HepG2 (cell line): Measurements from ENCODE around the gene TMC2. TPM values are rescaled to one million over a fixed set of nuclear protein-coding genes. Genes with fewer than 3 reads are reported as not detected.
A peak's percentile ranks its signal among the peaks of the same experiment; 100 is the strongest.

Source experiments
- CBX2 ChIP-seq, 2 experiments: fragments of 200-600 bp in 1 of 2; sonication (generic); formaldehyde crosslinking in 1 of 2; IDR thresholded peaks; 2 replicates each; pipeline versions ENCODE4 v1.7.0 to v1.8.1; 2018 to 2022; ENCODE audit warnings: low read depth in 2 of 2, low read length in 1 of 2, mild to moderate bottlenecking in 1 of 2, missing genetic modification reagents in 1 of 2
- IKZF4 ChIP-seq: sonication (generic); formaldehyde crosslinking; IDR thresholded peaks from 2 replicates; pipeline ENCODE4 v1.5.1; 2020; ENCODE audit warnings: borderline replicate concordance, mild to moderate bottlenecking, low read depth, missing genetic modification reagents; ENCODE audit errors: not compliant biosample characterization
- MED1 ChIP-seq: sonication (generic); formaldehyde crosslinking; IDR thresholded peaks from 2 replicates; pipeline ENCODE4 v1.4.0; 2020; ENCODE audit warnings: missing genetic modification reagents
- NR2C2 ChIP-seq: sonication (generic); formaldehyde crosslinking; IDR thresholded peaks from 2 replicates; pipeline ENCODE4 v1.4.0; 2020; ENCODE audit warnings: missing genetic modification reagents, mild to moderate bottlenecking, moderate library complexity, borderline replicate concordance
- RARG ChIP-seq: sonication (generic); formaldehyde crosslinking; IDR thresholded peaks from 2 replicates; pipeline ENCODE4 v1.4.0; 2020; ENCODE audit warnings: low read depth, mild to moderate bottlenecking, missing genetic modification reagents
- ZFP36 ChIP-seq: fragments of 150-350 bp; IDR thresholded peaks from 2 replicates; pipeline ENCODE4 v1.6.1; 2018; ENCODE audit warnings: borderline replicate concordance, low read length, low read depth; ENCODE audit not compliant: partially characterized antibody
- ZNF569 ChIP-seq: sonication (generic); formaldehyde crosslinking; IDR thresholded peaks from 2 replicates; pipeline ENCODE4 v1.5.0; 2020; ENCODE audit warnings: mild to moderate bottlenecking, missing genetic modification reagents, moderate library complexity, borderline replicate concordance
- ZNF614 ChIP-seq: IDR thresholded peaks from 2 replicates; pipeline ENCODE4 v1.6.1; 2018; ENCODE audit warnings: missing biosample characterization, missing genetic modification reagents, inconsistent platforms, borderline replicate concordance
- polyA plus RNA-seq, 8 experiments: library from polyadenylated mRNA; depleted of rRNA in 3 of 8; stranded (reverse) in 7 of 8; unstranded in 1 of 8; fragments of >200 nt; fragmentation: Illumina TruSeq in 4 of 8; extraction: Trizol in 4 of 8; gene quantifications; 2 replicates each; pipeline versions ENCODE4 v1.2.1 to v1.2.3, GENCODE V29; 2011 to 2016; ENCODE audit warnings: low read depth in 4 of 8, missing spikeins in 1 of 8, mixed read lengths in 1 of 8; ENCODE audit not compliant: insufficient read depth in 1 of 8
- total RNA-seq, 5 experiments: library from RNA; depleted of rRNA; stranded (reverse); fragments of >200 nt; fragmentation: Illumina TruSeq; extraction: Trizol; gene quantifications; 2 replicates each; pipeline ENCODE4 v1.2.3, GENCODE V29; 2016; ENCODE audit warnings: low read depth in 1 of 5
- TF ChIP-seq, protein P1 (sequence below): sonication (generic); formaldehyde crosslinking; IDR thresholded peaks from 2 replicates; pipeline ENCODE4 v1.5.0; 2020; ENCODE audit warnings: mild to moderate bottlenecking, missing genetic modification reagents, borderline replicate concordance
- TF ChIP-seq, protein P2 (sequence below): IDR thresholded peaks from 2 replicates; pipeline ENCODE4 v1.6.1; 2016; ENCODE audit warnings: missing biosample characterization, missing genetic modification reagents, low read depth
- TF ChIP-seq, protein P3 (sequence below): sonication (generic); formaldehyde crosslinking; IDR thresholded peaks from 2 replicates; pipeline ENCODE4 v1.4.0; 2020; ENCODE audit warnings: missing genetic modification reagents
- TF ChIP-seq, protein P4 (sequence below): sonication (generic); formaldehyde crosslinking; IDR thresholded peaks from 2 replicates; pipeline ENCODE4 v1.8.1; 2023; ENCODE audit warnings: missing genetic modification reagents, mild to moderate bottlenecking, borderline replicate concordance
- TF ChIP-seq, protein P5 (sequence below), 2 experiments: IDR thresholded peaks; 2 replicates each; pipeline ENCODE4 v1.6.1; 2011 to 2012; ENCODE audit warnings: low read length in 2 of 2, borderline replicate concordance in 1 of 2, low read depth in 1 of 2, mild to moderate bottlenecking in 1 of 2, moderate library complexity in 1 of 2

TMC2 gene
- total and polyA plus RNA-seq, 2 of the 13 experiments (the other 11 are each of a cell fraction or from before 2014, with no cell fraction given), result not detected

DNA sequence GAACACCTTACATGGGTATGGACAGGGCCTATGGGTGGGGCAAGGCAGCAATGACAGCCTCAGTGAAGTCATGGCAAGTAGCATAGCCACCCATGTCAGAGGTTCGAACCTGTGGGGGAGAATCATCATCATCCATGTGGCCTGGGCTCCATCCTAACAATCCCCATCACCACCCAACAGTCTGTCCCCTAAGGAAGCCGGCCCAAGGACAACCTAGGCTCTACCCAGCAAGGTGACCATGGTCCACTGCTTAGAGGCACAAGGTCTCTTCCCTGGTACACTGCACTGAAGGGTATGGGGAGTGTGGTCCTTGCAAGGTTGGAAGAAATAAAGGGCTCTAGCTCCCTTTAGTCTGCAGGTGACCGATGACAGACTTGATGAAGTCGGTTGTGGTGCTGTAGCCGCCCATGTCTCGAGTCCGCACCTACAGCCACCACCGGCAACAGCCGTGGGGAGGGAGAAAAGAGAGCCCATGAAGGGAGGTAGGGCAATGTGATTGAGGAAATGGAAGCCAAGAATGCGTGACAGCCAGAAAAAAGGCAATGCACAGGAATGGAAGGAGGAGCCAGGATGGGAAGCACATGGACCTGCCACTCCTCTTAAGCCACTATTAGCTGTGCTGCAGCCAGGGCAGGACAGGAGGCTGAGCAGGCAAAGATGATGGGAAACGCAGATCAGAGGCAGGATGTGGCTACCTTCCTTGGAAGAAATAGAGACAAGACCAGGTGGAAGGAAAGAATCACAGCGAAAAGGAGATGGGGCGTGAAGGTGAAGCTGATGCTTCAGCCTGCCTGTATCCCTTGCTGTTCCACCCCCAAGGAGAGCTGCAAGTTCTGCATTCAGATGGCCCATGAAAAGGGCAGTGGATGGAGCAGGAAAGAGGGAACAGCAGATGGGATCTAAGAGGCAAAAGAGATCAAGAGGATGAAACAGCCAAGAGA, 122.3 kb downstream of the TMC2 start (continued):
- TF ChIP-seq, protein P1, sequence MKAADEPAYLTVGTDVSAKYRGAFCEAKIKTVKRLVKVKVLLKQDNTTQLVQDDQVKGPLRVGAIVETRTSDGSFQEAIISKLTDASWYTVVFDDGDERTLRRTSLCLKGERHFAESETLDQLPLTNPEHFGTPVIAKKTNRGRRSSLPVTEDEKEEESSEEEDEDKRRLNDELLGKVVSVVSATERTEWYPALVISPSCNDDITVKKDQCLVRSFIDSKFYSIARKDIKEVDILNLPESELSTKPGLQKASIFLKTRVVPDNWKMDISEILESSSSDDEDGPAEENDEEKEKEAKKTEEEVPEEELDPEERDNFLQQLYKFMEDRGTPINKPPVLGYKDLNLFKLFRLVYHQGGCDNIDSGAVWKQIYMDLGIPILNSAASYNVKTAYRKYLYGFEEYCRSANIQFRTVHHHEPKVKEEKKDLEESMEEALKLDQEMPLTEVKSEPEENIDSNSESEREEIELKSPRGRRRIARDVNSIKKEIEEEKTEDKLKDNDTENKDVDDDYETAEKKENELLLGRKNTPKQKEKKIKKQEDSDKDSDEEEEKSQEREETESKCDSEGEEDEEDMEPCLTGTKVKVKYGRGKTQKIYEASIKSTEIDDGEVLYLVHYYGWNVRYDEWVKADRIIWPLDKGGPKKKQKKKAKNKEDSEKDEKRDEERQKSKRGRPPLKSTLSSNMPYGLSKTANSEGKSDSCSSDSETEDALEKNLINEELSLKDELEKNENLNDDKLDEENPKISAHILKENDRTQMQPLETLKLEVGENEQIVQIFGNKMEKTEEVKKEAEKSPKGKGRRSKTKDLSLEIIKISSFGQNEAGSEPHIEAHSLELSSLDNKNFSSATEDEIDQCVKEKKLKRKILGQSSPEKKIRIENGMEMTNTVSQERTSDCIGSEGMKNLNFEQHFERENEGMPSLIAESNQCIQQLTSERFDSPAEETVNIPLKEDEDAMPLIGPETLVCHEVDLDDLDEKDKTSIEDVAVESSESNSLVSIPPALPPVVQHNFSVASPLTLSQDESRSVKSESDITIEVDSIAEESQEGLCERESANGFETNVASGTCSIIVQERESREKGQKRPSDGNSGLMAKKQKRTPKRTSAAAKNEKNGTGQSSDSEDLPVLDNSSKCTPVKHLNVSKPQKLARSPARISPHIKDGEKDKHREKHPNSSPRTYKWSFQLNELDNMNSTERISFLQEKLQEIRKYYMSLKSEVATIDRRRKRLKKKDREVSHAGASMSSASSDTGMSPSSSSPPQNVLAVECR (CRISPR knock-in tag), result 0 out of 2 replicates have a peak, but pooled peaks have one; percentile 19
- TF ChIP-seq MED1 (CRISPR knock-in tag) (0 out of 2 replicates have a peak, but pooled peaks have one; percentile 35), IKZF4 (CRISPR knock-in tag) (no peak), NR2C2 (CRISPR knock-in tag) (no peak), ZNF614 (CRISPR knock-in tag) (0 out of 2 replicates have a peak, but pooled peaks have one; percentile 20), CBX2 (IDR thresholded peaks at IDR 0.05; ENCODE audit: low read depth, low read length) (no peak), CBX2 (CRISPR knock-in tag; IDR thresholded peaks at IDR 0.05; ENCODE audit: low read depth) (no peak), ZNF569 (CRISPR knock-in tag) (no peak), ZFP36 (no peak), RARG (CRISPR knock-in tag) (no peak)
- TF ChIP-seq, protein P2, sequence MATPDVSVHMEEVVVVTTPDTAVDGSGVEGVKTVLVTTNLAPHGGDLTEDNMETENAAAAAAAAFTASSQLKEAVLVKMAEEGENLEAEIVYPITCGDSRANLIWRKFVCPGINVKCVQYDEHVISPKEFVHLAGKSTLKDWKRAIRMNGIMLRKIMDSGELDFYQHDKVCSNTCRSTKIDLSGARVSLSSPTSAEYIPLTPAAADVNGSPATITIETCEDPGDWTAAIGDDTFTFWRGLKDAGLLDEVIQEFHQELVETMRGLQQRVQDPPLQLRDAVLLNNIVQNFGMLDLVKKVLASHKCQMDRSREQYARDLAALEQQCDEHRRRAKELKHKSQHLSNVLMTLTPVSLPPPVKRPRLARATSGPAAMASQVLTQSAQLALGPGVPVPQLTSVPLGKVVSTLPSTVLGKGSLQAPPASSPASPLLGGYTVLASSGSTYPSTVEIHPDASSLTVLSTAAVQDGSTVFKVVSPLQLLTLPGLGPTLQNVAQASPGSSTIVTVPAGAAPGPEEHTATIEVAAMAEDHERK, result no peak
- TF ChIP-seq, protein P3, sequence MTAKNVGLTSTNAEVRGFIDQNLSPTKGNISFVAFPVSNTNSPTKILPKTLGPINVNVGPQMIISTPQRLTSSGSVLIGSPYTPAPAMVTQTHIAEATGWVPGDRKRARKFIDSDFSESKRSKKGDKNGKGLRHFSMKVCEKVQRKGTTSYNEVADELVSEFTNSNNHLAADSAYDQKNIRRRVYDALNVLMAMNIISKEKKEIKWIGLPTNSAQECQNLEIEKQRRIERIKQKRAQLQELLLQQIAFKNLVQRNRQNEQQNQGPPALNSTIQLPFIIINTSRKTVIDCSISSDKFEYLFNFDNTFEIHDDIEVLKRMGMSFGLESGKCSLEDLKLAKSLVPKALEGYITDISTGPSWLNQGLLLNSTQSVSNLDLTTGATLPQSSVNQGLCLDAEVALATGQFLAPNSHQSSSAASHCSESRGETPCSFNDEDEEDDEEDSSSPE (CRISPR knock-in tag), result no peak
- TF ChIP-seq, protein P4, sequence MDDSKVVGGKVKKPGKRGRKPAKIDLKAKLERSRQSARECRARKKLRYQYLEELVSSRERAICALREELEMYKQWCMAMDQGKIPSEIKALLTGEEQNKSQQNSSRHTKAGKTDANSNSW (CRISPR knock-in tag), result no peak
- TF ChIP-seq, protein P5, sequence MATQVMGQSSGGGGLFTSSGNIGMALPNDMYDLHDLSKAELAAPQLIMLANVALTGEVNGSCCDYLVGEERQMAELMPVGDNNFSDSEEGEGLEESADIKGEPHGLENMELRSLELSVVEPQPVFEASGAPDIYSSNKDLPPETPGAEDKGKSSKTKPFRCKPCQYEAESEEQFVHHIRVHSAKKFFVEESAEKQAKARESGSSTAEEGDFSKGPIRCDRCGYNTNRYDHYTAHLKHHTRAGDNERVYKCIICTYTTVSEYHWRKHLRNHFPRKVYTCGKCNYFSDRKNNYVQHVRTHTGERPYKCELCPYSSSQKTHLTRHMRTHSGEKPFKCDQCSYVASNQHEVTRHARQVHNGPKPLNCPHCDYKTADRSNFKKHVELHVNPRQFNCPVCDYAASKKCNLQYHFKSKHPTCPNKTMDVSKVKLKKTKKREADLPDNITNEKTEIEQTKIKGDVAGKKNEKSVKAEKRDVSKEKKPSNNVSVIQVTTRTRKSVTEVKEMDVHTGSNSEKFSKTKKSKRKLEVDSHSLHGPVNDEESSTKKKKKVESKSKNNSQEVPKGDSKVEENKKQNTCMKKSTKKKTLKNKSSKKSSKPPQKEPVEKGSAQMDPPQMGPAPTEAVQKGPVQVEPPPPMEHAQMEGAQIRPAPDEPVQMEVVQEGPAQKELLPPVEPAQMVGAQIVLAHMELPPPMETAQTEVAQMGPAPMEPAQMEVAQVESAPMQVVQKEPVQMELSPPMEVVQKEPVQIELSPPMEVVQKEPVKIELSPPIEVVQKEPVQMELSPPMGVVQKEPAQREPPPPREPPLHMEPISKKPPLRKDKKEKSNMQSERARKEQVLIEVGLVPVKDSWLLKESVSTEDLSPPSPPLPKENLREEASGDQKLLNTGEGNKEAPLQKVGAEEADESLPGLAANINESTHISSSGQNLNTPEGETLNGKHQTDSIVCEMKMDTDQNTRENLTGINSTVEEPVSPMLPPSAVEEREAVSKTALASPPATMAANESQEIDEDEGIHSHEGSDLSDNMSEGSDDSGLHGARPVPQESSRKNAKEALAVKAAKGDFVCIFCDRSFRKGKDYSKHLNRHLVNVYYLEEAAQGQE (IDR thresholded peaks at IDR 0.05; ENCODE audit: borderline replicate concordance in 1 of 2, low read depth in 1 of 2, low read length in 2 of 2), result no peak
